Frontal cortex (tissue), 4 donors: Measurements from ENCODE around the gene CA12. TPM values are rescaled to one million over a fixed set of nuclear protein-coding genes. Genes with fewer than 3 reads are reported as not detected.
A peak's percentile ranks its signal among the peaks of the same experiment; 100 is the strongest.
"Not testable (repeated sequence)": the region's sequence is repeated elsewhere in the genome, so short reads cannot be mapped to it uniquely, and the experiment has no call there.

Experiments used
- DNase-seq, 2 donors: peaks; one replicate each; pipeline ENCODE4 v3.0.0; 2012; ENCODE audit warnings: low spot score in 2 of 2
- FAIRE-seq: peaks from 2 replicates; lab custom pipeline; 2012; peaks lifted over from hg19 to GRCh38; lab: Jason Lieb, UNC
- total RNA-seq: library from RNA; depleted of rRNA; stranded (reverse); fragments of >200 nt; gene quantifications from one replicate; pipeline ENCODE4 v1.2.3, GENCODE V29; 2014
- donor health status: control.
- donor health status: control.
- donor health status: control.

CA12 gene
- total RNA-seq, 1 donor from 2014 or later, result 7.7 TPM

DNA sequence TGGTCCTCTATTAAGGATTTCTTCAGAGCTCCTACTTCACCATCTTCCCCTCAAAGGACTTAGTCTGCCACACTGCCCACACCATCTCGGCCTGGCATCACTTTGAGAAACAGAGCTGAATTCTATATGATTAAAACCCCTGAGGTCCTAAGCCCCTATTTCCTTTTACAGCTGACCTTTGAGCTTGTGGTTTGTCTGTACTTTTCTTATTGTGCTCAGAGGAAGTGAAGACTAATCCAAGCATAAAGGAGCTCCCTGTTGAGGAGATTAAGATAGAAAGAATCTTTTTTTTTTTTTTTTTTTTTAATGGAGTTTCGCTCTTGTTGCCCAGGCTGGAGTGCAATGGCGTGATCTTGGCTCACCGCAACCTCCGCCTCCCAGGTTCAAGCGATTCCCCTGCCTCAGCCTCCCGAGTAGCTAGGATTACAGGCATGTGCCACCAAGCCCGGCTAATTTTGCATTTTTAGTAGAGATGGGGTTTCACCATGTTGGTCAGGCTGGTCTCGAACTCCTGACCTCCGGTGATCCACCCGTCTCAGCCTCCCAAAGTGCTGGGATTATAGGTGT is 38.6 kb downstream of the CA12 start:
- FAIRE-seq, DNase-seq: not testable (repeated sequence)

DNA sequence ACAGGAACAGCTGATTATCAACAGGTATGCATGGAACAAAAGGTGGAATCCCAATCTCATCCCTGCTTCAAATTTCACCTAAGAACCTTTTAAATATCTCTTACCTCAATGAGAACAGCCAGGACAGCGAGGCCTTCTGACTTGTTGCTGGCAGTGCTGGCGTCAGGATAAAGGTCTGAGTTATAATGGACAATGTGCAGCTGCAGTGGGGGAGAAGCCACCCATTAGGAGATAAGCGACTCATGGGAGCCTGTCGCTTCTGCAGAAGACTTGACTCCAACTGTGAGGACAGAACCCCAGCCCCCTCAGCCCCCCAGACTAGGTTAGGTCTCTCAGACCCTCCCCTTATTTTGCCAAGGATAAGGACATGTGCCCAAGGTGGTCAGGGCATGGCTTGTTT is 39.7 kb downstream of the CA12 start:
- FAIRE-seq, result no peak
- DNase-seq, result no peak

DNA sequence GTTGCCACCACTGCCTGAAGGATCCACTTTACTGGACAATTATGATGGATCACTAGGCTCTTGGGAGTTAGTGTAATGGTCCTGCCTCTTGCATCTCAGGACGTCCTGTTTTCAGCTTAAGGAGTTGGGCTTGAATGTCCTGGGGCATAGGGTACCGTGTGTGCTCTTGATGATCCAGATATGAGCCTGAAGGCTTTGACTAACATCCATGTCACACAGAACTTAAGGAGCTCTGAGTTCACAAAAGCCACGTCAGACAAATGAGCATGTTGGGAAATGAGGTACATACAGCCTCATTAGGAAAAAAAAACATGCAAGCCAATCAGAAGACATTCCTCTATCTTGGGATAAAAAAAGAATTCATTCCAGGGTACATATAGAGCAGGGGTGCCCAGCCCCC is 40.8 kb downstream of the CA12 start:
- DNase-seq (no peak), FAIRE-seq (no peak)

DNA sequence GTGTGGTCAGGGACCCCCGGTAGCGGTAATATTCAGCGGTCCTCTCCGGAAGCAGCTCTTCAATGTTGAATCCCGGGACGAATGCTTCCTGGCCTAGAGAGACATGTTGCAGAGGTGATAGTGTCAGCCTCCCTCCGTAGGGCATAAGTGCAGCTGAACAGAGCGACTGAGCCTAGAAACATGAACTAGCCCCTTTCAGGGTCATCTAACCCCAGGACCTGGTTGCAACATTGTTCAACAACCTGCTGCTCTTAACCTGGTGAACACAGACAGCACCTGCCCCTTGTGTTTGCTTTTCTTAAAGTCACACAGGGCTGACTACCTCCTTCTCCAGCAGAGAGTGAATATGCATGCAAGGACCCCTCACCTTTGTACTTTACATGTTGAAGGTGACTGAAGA is 41.3 kb downstream of the CA12 start:
- FAIRE-seq (no peak), DNase-seq (no peak)

DNA sequence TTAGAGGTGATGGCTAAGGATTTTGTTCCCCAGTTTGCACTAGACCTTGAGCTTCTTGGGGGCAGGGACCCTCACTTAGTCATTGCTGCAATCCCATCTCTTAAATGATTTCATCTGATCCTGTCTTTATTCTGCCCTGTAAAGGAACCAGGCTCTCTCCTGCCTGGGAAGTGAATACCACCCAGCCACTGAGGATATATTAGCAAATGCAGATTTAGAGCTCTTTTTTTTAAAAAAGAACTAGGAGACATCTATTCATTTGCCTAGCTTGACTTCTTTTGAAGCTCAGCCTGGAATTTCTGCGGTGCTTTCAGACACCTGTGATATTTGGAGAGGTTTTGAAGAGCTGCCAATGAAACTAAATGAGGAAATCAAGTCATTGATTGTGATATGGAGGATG is 41.8 kb downstream of the CA12 start:
- DNase-seq, result no peak
- no peak for FAIRE-seq

DNA sequence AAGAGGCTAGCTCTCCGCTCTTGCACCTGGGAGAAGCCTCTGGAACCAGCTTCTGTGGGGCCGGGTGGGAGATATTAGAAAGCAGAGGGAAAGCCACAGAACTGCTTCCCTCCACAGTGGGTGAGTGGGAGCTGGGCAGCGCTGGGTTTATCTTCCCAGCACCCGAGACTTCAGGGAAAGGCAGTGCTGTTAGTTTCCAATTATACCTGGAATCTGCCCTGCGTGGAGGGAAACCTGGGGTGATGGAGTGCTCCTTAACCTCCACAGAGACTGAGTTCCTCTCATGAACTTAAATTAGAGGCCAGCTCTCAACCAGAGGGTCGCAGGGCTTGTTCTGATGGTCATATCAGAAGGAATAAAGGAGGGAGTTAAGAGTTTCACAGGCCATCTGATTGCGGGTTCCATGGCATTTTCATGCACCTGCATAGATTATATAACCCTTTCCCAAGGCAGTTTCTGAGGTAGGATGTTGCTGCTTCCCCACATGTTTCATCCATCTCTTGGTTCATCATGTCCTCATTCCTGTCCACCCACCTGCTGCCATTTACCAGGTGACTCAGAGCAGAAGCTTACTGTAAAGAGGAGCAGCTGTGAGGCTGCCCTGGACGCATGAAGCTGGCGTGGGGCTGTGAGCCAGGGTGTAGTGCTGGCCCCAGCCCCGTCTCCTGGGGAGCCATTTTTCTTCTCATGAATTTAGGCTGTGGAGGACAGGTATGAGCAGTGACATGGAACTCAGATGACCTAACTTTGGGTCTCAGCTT is 42.5 kb downstream of the CA12 start:
- no peak for FAIRE-seq

DNA sequence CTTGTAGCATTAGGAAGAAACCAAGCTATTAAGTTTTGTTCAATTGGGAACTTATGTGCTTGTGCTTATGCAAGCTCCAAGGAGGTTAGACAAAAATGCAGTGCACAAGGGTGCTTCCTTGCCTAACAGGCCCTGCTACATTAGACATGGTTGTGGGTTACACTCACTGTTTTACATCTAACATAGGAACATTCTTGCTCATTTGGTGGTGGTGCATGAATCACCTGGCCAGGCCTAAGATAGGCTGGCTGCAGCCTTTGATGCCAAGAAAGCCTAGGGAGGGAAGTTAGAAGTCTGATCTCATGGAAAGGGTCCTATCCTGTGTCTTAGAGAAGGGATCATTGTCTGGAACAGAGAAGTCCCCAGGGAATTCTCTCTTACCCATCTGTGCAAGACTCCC is 43.5 kb downstream of the CA12 start:
- FAIRE-seq, result no peak
- no peak for DNase-seq

More for the DNA sequence above, 42.5 kb downstream of the CA12 start:
- DNase-seq, result no peak

DNA sequence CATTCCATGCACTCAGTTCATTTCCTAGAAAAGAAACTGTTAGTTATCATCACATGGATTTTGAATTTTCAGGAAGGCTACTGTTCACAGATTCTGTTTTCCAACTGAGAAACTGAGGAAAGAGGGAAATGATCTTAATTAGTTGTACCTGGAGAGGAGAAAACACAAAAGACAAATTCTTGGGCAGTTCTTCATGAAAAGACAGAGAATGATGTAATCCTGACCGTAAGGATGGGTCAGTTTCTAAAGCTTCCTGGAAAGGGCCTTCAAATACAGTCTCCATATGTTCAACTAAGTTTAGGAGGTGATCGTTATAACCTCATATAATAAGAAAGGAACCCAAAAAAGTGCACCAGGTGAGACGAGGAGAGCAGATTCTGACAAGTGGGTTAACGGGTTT is 44.6 kb downstream of the CA12 start:
- DNase-seq (no peak), FAIRE-seq (no peak)

DNA sequence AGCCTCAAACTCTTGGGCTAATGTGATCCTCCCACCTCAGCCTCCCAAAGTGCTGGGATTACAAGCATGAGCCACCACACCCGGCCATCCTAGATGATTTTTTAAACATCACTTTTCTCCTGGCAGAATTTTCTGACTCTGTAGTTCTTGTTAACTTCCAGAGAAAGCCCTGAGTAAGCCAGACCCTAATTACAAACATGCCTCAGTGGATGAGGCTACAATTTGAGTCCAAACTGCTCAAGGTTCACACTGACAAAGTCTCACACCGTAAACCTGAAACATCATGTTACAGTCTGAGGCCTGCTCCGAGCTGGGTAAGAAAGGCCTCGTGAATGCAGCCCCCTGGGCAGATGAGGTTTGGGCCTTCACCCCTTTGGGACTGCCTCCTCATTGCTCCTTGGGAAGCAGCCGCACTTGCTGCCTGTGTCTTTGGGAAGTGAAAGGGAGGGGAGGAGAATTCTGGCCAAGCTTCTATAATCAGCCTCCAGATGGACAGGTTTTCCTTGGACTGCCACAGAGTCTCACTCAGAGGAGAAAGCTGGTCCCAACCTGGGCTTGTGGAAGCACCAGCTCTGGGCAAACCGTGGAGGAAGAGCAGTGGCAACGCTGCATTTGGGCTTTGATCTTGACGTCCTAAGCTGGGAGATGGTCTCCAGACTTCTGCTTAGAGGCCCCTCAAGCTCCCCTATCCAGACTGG is 46.0 kb downstream of the CA12 start:
- DNase-seq (no peak), FAIRE-seq (no peak)

DNA sequence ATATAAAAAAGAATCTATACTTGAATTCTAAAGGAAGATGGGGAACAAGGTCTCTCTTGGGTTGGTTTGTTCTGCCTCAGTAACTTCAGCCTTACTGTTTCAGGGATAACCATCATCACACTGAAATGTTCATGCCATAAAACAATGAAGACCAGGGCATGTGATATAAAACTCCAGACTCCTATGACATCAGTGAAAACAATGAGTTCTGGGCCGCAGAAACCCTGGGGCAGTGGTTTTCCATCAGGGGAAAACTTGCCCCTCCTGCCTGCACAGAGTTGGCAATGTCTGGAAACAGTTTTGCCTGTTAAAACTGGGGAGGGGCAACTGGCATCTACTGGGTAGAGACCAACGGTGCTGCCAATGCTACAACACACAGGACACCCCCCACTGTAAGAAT is 46.8 kb downstream of the CA12 start:
- DNase-seq (no peak), FAIRE-seq (no peak)

DNA sequence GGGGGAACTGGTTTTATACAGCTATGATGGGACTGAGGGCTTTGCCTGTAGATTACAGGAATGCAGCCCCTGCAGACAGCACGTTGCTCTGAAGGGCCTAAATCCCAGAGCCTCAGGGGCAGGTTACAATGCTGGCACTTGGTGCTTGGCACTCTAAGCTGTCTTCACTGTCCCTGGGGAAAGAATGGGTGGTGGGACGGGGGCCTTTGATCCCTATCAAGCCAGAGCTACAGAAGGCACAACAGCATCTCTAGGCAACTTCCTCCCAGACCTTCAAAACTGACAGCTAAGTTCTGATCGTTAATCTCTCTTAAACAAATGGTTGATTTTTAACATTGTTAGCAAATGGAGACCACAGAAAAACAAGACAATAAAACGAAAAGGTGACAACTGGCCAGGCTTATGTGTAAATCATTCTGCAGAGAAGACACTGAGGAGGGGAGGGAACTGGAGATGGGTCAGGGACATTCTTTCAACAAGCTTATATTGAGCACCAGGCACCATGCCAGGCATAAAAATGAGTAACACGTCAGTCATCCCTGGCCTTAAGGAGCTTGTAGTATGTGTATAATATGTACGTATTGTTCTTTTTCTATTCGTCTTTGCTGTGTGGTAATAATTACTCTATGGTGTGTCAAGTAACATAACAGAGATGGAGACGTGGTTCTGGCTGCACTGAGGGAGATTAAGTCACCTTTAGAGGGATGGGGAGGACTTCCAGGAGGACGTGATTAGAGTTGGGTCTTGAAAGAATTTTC is 49.1 kb downstream of the CA12 start:
- DNase-seq (no peak), FAIRE-seq (no peak)

DNA sequence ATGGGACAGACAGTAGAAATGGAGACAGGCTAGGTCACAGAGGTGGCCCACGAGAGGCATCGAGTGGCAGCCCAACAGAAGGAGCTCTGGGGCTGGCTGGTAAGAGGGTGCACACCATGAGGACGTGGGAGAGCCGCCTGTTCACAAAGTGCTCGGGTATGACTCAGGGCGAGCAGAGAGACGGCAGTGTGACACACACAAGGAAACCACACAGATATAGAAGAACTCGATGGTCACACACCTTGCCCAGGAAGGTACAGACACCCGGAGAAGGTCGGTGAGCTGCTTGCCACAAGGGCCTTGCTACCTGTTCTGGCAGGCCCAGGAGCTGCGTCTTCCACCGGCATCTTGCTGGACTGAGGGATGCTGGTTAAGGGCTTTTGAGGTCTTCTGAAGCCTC is 50.2 kb downstream of the CA12 start:
- DNase-seq (no peak), FAIRE-seq (no peak)

DNA sequence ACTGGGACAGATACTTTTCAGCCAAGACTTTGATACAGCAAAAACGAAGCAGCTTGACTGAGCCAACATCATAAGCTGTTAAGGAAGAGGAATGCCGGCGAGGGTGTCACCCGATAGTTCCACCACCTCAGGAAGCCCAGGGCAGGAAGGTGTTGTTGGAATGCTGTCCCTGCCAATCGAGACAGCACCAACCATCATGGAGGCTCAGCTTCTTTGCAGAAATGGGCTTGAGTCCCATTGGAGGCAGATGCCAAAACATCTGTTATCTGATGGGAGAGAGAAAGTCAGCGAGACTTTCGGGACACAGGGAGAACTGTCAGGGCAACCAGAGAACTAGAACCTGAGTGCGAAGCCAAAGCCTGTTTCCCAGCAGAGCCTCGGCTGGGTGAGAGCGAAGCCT is 50.7 kb downstream of the CA12 start:
- DNase-seq, result no peak
- FAIRE-seq, result no peak

DNA sequence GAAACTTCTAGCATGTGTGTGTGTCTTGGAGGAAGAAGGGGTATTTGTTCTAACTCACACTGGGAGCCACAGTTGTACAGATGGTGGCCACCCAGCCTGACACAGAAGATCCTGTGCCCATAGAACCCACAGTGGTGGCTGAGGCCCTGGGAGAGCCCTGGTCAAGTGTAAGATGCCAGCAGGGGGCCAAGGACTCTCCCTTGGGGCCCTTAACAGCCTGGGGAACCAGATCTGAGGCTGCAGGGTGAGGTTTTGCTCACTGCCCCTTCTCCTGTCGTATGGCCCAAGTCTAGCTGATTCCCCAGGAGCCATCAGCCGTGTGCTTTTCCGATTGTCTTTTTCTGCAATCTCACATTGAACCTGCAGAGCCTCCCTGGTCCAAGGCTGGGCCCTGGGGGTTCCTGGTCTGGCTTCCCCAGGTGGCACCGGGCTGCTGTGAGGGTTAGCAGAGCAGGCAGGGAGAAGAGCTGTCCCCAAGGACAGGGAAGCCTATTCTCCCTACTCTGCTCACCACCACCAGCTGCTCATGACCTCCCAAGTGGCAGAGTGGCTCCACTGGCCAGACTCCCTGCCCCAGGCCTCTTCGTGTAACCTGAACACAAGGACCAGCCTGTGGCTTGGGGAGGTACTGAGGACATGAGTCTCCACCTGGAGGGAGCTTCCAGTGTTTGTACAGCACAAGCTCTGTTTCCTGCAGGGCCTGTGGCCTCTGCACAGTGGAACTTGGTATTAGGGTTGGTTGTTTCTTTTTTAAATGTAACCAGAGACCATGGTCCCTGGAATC is 51.9 kb downstream of the CA12 start:
- DNase-seq, result no peak
- no peak for FAIRE-seq

DNA sequence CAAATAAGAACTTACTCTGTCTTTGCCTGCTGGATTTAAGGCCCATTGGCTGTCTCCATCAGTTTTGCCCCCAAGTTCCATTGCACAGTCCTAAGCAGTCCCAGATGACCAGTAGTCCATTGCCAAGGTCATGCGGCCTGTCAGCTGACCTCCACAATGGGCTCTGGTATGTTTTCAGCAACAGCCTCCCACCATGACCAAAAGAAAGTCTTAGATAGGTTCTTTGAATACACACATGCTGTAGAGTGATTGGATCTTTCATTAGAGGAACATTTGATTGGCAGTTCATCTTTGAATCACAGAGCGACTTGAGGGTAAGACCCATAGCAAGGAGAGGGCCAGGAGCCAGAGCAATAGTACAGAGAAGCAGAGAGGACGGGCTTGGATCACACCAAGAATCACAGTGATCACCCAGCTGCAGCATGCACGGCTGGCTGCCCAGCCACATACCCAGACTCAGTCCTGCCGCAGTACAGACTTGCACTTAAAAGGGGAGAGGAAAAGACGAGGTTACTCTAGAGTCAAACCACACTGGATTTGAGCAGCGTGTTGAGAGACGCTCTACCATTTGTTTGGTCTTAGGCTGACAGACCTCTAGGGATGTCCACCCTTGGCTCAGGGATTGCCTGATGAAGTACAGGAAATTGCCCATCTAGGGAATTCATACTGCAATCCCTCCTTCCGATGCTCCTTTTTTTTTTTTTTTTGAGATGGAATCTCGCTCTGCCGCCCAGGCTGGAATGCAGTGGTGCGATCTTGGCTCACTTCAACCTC is 53.8 kb downstream of the CA12 start:
- no peak for DNase-seq
- FAIRE-seq, result no peak

DNA sequence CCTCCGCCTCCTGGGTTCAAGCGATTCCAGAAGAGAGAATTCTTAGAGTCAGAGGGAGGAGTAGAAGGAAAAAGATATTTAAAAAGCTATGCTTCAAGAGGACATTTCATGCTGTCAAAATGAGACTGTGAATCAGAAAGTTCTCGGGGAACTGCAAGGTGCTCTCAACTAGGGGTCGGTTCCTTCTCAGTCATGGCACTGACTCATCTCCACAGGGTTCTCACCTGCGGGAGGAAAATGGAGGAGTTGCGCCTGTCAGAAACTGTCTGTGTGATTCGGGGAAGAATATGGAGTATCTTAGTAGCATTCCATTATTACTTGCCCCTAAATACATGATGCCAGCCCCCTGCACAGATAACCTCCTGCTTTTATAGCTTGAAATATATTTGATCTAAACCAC is 56.9 kb downstream of the CA12 start:
- no peak for DNase-seq
- FAIRE-seq, result no peak

DNA sequence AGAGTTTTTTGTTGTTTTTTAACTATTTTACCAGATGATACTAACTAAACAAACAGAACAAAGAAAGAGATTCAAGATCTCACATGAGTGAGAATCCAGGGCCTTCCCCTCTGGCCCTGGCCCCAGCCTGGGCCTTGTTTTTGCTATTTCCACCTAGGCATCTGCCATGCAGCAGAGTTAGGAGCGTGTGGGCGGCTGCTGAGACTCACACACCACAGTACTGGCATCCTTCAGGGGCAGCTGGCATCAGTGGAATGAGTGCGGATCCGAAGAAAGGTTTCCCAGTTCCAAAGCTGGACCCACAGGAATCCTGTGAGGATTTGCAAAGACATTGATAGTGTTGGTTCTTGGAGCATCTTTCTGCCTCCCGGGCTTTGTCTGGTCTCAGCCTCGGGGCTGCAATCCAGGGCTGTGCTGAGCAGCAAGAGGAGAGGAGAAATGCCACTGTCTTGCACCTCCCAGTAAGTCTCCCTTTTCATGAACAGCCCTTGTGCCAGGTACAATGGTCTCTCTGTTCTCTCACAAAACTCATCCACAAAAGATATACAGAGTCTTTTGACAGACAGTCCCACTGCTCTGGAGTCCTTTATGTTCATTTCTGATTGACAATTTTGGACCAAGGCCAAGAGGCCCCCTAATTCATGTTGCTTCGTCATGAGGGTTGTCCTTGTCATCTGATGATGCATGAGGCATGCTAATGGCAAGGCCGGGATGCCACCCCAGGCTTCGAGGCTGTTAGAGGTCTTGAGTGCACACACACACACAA is 57.7 kb downstream of the CA12 start:
- FAIRE-seq, result no peak
- peak in 1 of 2 donors; percentile 40 for DNase-seq

DNA sequence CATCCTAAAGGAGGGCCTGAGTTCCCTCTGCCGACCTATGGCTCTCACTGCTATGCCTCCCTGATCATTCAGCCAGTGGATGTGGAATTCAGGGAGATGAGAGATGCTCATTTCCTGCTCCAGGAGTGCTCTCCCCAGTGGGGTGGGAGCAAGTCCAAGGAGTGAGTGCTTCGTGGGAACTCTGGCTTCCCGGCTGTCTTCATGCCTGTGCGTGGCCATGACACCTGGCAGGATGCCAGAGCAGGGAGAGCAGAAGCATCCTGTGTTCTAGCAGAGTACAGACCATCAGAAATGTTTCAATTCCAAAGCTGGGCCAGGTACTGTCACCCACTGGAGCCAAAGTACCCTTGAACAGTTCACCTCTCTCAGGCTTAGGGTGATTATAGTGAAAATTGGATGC is 59.1 kb downstream of the CA12 start:
- DNase-seq (peak in 1 of 2 donors; percentile 34), FAIRE-seq (no peak)
